PC-9 (cell line): Measurements from ENCODE around the gene RAB22A.

Source experiments
- EZH2 ChIP-seq: fragments of 200-600 bp; sonication (generic); IDR thresholded peaks from 2 replicates; pipeline ENCODE4 v1.8.0; 2017; ENCODE audit warnings: antibody characterized with exemption, low read depth
- TF ChIP-seq, protein P1 (sequence below): fragments of 200-600 bp; sonication (generic); conservative IDR thresholded peaks from 2 replicates; pipeline ENCODE4 v1.6.1; 2017; ENCODE audit warnings: mixed run types, antibody characterized with exemption, mild to moderate bottlenecking, moderate library complexity

DNA sequence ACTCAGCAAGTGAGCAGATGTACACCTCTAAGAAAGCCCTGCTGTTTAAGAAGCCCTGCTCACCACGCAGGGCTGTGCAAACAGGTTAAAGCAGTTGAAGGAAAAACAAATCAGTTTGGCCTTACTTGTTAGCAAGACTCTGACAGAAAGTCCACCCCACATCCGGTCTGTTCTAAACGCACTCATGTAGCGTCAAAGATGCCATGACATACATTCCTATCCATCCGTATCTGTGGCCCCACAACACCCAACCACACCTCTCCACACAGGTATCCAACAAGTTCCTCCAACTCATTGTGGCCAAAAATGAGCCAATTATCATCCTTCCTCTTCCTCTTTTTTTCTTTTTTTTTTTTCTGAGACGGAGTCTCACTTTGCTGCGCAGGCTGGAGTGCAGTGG lies 22.8 kb upstream of the RAB22A start:
- TF ChIP-seq, protein P1, sequence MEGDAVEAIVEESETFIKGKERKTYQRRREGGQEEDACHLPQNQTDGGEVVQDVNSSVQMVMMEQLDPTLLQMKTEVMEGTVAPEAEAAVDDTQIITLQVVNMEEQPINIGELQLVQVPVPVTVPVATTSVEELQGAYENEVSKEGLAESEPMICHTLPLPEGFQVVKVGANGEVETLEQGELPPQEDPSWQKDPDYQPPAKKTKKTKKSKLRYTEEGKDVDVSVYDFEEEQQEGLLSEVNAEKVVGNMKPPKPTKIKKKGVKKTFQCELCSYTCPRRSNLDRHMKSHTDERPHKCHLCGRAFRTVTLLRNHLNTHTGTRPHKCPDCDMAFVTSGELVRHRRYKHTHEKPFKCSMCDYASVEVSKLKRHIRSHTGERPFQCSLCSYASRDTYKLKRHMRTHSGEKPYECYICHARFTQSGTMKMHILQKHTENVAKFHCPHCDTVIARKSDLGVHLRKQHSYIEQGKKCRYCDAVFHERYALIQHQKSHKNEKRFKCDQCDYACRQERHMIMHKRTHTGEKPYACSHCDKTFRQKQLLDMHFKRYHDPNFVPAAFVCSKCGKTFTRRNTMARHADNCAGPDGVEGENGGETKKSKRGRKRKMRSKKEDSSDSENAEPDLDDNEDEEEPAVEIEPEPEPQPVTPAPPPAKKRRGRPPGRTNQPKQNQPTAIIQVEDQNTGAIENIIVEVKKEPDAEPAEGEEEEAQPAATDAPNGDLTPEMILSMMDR = no peak
- no peak for TF ChIP-seq EZH2
